ENCODE results near the gene ZNF74.

Gene ZNF74

GRCh38 chr22:20422271-20423007, 28.5 kb downstream of the ZNF74 start:
- H3K27me3 ChIP-seq (ENCODE audit: insufficient read depth, low read depth) = no peaks in the 10 kb centered on the region
- H3K4me1 ChIP-seq (ENCODE audit: low read depth, poor library complexity, severe bottlenecking) = peaks cover 4% of the 10 kb centered on the region
- H3K4me2 ChIP-seq = no peak overlapping the region
- H3K79me2 ChIP-seq (ENCODE audit: insufficient read depth, low read depth) = no peaks in the 10 kb centered on the region
- H3K4me3 ChIP-seq (IDR thresholded peaks at IDR 0.05; ENCODE audit: insufficient read depth, low read depth, low read length) = no peak overlapping the region
- no peaks in the 10 kb centered on the region for H3K36me3 ChIP-seq (ENCODE audit: insufficient read depth)
- H3K27ac ChIP-seq = no peak overlapping the region
- no peaks in the 10 kb centered on the region for H4K20me1 ChIP-seq (ENCODE audit: insufficient read depth)
- H2AFZ ChIP-seq (ENCODE audit: low read depth) = no peak overlapping the region
- TF ChIP-seq CTCF (conservative IDR thresholded peaks at IDR 0.05; ENCODE audit: low read depth, low read length) = no peak
- H3K9ac ChIP-seq = no peak overlapping the region

- peaks cover 3% of the 10 kb centered on the region for H3K4me1 ChIP-seq (ENCODE audit: low read depth, poor library complexity, severe bottlenecking)
- H3K4me2 ChIP-seq = no peak overlapping the region
- TF ChIP-seq CTCF (conservative IDR thresholded peaks at IDR 0.05; ENCODE audit: low read depth, low read length) = no peak
- no peak overlapping the region for H3K9ac ChIP-seq
- H3K4me3 ChIP-seq (IDR thresholded peaks at IDR 0.05; ENCODE audit: insufficient read depth, low read depth, low read length) = no peak overlapping the region
- H3K27me3 ChIP-seq (ENCODE audit: insufficient read depth, low read depth) = no peaks in the 10 kb centered on the region
- no peaks in the 10 kb centered on the region for H4K20me1 ChIP-seq (ENCODE audit: insufficient read depth)
- no peak overlapping the region for H2AFZ ChIP-seq (ENCODE audit: low read depth)
- no peak overlapping the region for H3K27ac ChIP-seq
- H3K36me3 ChIP-seq (ENCODE audit: insufficient read depth) = no peaks in the 10 kb centered on the region
- H3K79me2 ChIP-seq (ENCODE audit: insufficient read depth, low read depth) = no peaks in the 10 kb centered on the region
These were observed 29.3 kb downstream of the ZNF74 start for GRCh38 chr22:20423008-20423905.

GRCh38 chr22:20423906-20424551, 30.1 kb downstream of the ZNF74 start:
- H3K4me1 ChIP-seq (ENCODE audit: low read depth, poor library complexity, severe bottlenecking) = no peaks in the 10 kb centered on the region

More at GRCh38 chr22:20423906-20424551, 30.1 kb downstream of the ZNF74 start:
- no peaks in the 10 kb centered on the region for H3K27me3 ChIP-seq (ENCODE audit: insufficient read depth, low read depth)
- no peak overlapping the region for H2AFZ ChIP-seq (ENCODE audit: low read depth)
- H3K9ac ChIP-seq = no peak overlapping the region
- H4K20me1 ChIP-seq (ENCODE audit: insufficient read depth) = no peaks in the 10 kb centered on the region
- TF ChIP-seq CTCF (conservative IDR thresholded peaks at IDR 0.05; ENCODE audit: low read depth, low read length) = no peak
- no peak overlapping the region for H3K4me2 ChIP-seq
- H3K36me3 ChIP-seq (ENCODE audit: insufficient read depth) = no peaks in the 10 kb centered on the region
- H3K79me2 ChIP-seq (ENCODE audit: insufficient read depth, low read depth) = no peaks in the 10 kb centered on the region
- H3K4me3 ChIP-seq (IDR thresholded peaks at IDR 0.05; ENCODE audit: insufficient read depth, low read depth, low read length) = no peak overlapping the region
- H3K27ac ChIP-seq = no peak overlapping the region
